Measurements from ENCODE around the gene SEM1. TPM values are rescaled to one million over a fixed set of nuclear protein-coding genes. Genes with fewer than 3 reads are reported as not detected.

SEM1 gene
- total RNA-seq, 1 experiment from 2014 or later = 116 TPM

DNA sequence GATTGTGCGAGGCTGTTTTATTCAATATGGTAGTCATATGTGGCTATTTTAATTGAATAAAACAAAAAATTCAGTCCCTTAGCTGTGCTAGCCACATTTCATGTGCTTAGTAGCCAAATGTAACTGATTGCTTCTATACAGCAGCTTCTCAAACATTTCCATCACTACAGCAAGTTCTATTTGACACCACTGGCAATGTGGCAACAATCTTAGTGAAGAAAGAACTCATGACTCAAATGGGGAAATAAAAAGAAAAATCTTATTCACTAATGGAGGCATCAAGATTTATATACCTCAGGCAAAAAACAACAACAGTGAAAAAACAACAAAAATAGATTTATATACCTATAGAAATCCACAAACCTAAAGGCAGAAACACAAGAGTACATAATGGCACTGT is 17.9 kb downstream of the SEM1 start:
- no peaks in the 10 kb centered on the region for H3K4me1 ChIP-seq
- no peak overlapping the region for H3K27ac Mint-ChIP-seq (ENCODE audit: unreplicated experiment)
- H3K9me3 ChIP-seq = peaks cover 2% of the 10 kb centered on the region; the same call in 1 of the 2 replicates
- intact Hi-C loops (cut with micrococcal nuclease; ENCODE audit: unreplicated experiment) = no loop called here
- TF ChIP-seq, protein P1, sequence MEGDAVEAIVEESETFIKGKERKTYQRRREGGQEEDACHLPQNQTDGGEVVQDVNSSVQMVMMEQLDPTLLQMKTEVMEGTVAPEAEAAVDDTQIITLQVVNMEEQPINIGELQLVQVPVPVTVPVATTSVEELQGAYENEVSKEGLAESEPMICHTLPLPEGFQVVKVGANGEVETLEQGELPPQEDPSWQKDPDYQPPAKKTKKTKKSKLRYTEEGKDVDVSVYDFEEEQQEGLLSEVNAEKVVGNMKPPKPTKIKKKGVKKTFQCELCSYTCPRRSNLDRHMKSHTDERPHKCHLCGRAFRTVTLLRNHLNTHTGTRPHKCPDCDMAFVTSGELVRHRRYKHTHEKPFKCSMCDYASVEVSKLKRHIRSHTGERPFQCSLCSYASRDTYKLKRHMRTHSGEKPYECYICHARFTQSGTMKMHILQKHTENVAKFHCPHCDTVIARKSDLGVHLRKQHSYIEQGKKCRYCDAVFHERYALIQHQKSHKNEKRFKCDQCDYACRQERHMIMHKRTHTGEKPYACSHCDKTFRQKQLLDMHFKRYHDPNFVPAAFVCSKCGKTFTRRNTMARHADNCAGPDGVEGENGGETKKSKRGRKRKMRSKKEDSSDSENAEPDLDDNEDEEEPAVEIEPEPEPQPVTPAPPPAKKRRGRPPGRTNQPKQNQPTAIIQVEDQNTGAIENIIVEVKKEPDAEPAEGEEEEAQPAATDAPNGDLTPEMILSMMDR (IDR thresholded peaks at IDR 0.05; ENCODE audit: insufficient read depth in 1 of 2, low read depth in 1 of 2, low read length in 1 of 2, severe bottlenecking in 1 of 2, unreplicated experiment in 1 of 2) = no peak
- BruUV-seq (replicated peaks) = no TSS peak
- no peaks in the 10 kb centered on the region for H3K27me3 ChIP-seq (replicated peaks; ENCODE audit: control insufficient read depth, insufficient read depth, low read length)
- no peak for DNase-seq
- H3K27me3 Mint-ChIP-seq (ENCODE audit: insufficient read depth, unreplicated experiment) = no peaks in the 10 kb centered on the region
- ChIA-PET CTCF (no interaction called here), POLR2A (no interaction called here)
- H3K4me1 Mint-ChIP-seq (ENCODE audit: low read depth, unreplicated experiment) = no peaks in the 10 kb centered on the region
- H3K9me3 Mint-ChIP-seq (ENCODE audit: unreplicated experiment) = no peaks in the 10 kb centered on the region
- no peak overlapping the region for H3K4me3 ChIP-seq (ENCODE audit: low read depth, low read length)
- H3K36me3 Mint-ChIP-seq (ENCODE audit: insufficient read depth, unreplicated experiment) = peaks cover 24% of the 10 kb centered on the region
- H3K36me3 ChIP-seq (ENCODE audit: control insufficient read depth, insufficient read depth, low read length) = no peaks in the 10 kb centered on the region
- no peak overlapping the region for H3K4me3 Mint-ChIP-seq (ENCODE audit: unreplicated experiment)

DNA sequence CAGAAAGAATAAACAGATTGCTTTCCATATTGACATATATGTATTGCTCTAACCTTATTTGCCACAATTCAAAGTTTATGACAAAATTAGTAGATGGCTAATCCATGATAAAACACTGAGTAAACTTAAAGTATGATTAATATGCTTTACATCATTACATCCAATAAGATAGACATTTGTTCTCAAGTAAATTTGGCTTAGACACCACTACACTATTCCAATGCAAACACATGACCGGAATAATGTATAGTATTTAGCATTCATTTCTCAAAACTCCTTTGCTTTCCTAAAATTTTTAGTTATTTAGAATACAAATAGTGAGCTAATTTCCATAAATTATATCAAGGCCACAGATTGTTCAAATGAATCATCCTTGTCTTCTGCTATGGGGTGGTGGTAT is 20.2 kb downstream of the SEM1 start:
- Histone ChIP-seq H3K4me3 (ENCODE audit: low read depth, low read length) (no peak overlapping the region), H3K9me3 (peaks cover 2% of the 10 kb centered on the region; the same call in 1 of the 2 replicates), H3K36me3 (ENCODE audit: control insufficient read depth, insufficient read depth, low read length) (no peaks in the 10 kb centered on the region), H3K4me1 (no peaks in the 10 kb centered on the region), H3K27me3 (replicated peaks; ENCODE audit: control insufficient read depth, insufficient read depth, low read length) (no peaks in the 10 kb centered on the region)
- TF ChIP-seq, protein P1 (IDR thresholded peaks at IDR 0.05; ENCODE audit: insufficient read depth in 1 of 2, low read depth in 1 of 2, low read length in 1 of 2, severe bottlenecking in 1 of 2, unreplicated experiment in 1 of 2) = no peak
- BruUV-seq (replicated peaks) = no TSS peak
- H3K27ac Mint-ChIP-seq (ENCODE audit: unreplicated experiment) = no peak overlapping the region
- H3K4me1 Mint-ChIP-seq (ENCODE audit: low read depth, unreplicated experiment) = no peaks in the 10 kb centered on the region
- no peak for DNase-seq
- H3K36me3 Mint-ChIP-seq (ENCODE audit: insufficient read depth, unreplicated experiment) = peaks cover 24% of the 10 kb centered on the region
- POLR2A ChIA-PET = no interaction called here
- CTCF ChIA-PET = interaction anchor here (0.6 kb wide), 1 partner anchor 327 kb away, joined by 3 read pairs; no protein-coding TSS in a partner anchor
- intact Hi-C loops (cut with micrococcal nuclease; ENCODE audit: unreplicated experiment) = no loop called here
- H3K9me3 Mint-ChIP-seq (ENCODE audit: unreplicated experiment) = peaks cover 8% of the 10 kb centered on the region
- no peak overlapping the region for H3K4me3 Mint-ChIP-seq (ENCODE audit: unreplicated experiment)
- no peaks in the 10 kb centered on the region for H3K27me3 Mint-ChIP-seq (ENCODE audit: insufficient read depth, unreplicated experiment)

DNA sequence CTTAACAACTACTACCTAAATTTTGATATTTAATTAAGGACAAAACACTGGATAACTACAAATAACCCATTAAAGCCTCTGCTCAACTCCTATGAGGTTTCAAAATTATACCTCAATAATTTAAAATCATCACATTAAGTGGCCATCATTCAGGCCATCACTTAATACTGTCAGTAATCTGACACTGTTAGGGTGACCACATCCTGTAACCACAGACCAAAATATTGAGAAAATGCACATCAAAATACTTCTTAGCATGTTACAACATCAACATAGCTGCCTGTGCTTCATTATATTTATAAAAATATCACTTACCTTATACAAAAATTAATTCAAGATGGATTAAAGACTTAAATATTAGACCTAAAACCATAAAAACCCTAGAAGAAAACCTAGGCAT is 23.3 kb downstream of the SEM1 start:
- H3K4me1 ChIP-seq = no peaks in the 10 kb centered on the region
- TF ChIP-seq, protein P1 (IDR thresholded peaks at IDR 0.05; ENCODE audit: insufficient read depth in 1 of 2, low read depth in 1 of 2, low read length in 1 of 2, severe bottlenecking in 1 of 2, unreplicated experiment in 1 of 2) = no peak
- H3K9me3 ChIP-seq = peaks cover 2% of the 10 kb centered on the region; the same call in 1 of the 2 replicates
- no TSS peak for BruUV-seq (replicated peaks)
- H3K27me3 ChIP-seq (replicated peaks; ENCODE audit: control insufficient read depth, insufficient read depth, low read length) = no peaks in the 10 kb centered on the region
- H3K9me3 Mint-ChIP-seq (ENCODE audit: unreplicated experiment) = peaks cover 24% of the 10 kb centered on the region
- H3K4me3 Mint-ChIP-seq (ENCODE audit: unreplicated experiment) = no peak overlapping the region
- no peak for DNase-seq
- H3K36me3 ChIP-seq (ENCODE audit: control insufficient read depth, insufficient read depth, low read length) = no peaks in the 10 kb centered on the region; the same call in 1 of the 2 replicates
- CTCF ChIA-PET = no interaction called here
- no peaks in the 10 kb centered on the region for H3K27me3 Mint-ChIP-seq (ENCODE audit: insufficient read depth, unreplicated experiment)
- H3K4me3 ChIP-seq (ENCODE audit: low read depth, low read length) = no peak overlapping the region
- POLR2A ChIA-PET = no interaction called here
- H3K27ac Mint-ChIP-seq (ENCODE audit: unreplicated experiment) = no peak overlapping the region
- intact Hi-C loops (cut with micrococcal nuclease; ENCODE audit: unreplicated experiment) = no loop called here
- H3K36me3 Mint-ChIP-seq (ENCODE audit: insufficient read depth, unreplicated experiment) = peaks cover 19% of the 10 kb centered on the region
- no peaks in the 10 kb centered on the region for H3K4me1 Mint-ChIP-seq (ENCODE audit: low read depth, unreplicated experiment)
